Stimulated activated CD8-positive, alpha-beta memory T cell treated with anti-CD3 and anti-CD28 coated beads, Interleukin-4, amount 100 ng/mL, for 4 hours (primary cell): ENCODE results near the gene FAM124A.

ENCODE experiments used
- DNase-seq, 2 donors: peaks; one replicate each; pipeline ENCODE4 v3.0.0-alpha.2; 2020; ENCODE audit warnings: low read depth in 2 of 2, low spot score in 1 of 2

FAM124A gene

GRCh38 chr13:51241720-51242119, 19.5 kb downstream of the FAM124A start:
- no peak for DNase-seq

- no peak for DNase-seq
Observed at GRCh38 chr13:51243227-51243626, 21.0 kb downstream of the FAM124A start.

- DNase-seq: no peak
Observed at GRCh38 chr13:51243832-51244231, 21.6 kb downstream of the FAM124A start.

- no peak for DNase-seq
Observed at GRCh38 chr13:51244637-51245405, 22.6 kb downstream of the FAM124A start.

- no peak for DNase-seq
Observed at GRCh38 chr13:51245583-51245982, 23.4 kb downstream of the FAM124A start.

GRCh38 chr13:51246025-51246417, 23.8 kb downstream of the FAM124A start:
- DNase-seq: no peak

- no peak for DNase-seq
Observed at GRCh38 chr13:51246418-51247277, 24.4 kb downstream of the FAM124A start.

- DNase-seq: no peak
Observed at GRCh38 chr13:51249255-51249654, 27.1 kb downstream of the FAM124A start.

- DNase-seq: no peak
Observed at GRCh38 chr13:51249770-51250741, 27.9 kb downstream of the FAM124A start.

- no peak for DNase-seq
Observed at GRCh38 chr13:51251480-51251879, 29.3 kb downstream of the FAM124A start.

GRCh38 chr13:51252954-51253532, 30.8 kb downstream of the FAM124A start:
- DNase-seq: no peak

GRCh38 chr13:51255556-51255955, 33.4 kb downstream of the FAM124A start:
- no peak for DNase-seq

- no peak for DNase-seq
Observed at GRCh38 chr13:51257187-51257586, 35.0 kb downstream of the FAM124A start.

- no peak for DNase-seq
Observed at GRCh38 chr13:51258612-51259548, 36.7 kb downstream of the FAM124A start.

GRCh38 chr13:51260154-51260553, 38.0 kb downstream of the FAM124A start:
- no peak for DNase-seq

GRCh38 chr13:51261610-51262249, 39.5 kb downstream of the FAM124A start:
- no peak for DNase-seq

GRCh38 chr13:51262501-51263211, 40.5 kb downstream of the FAM124A start:
- DNase-seq: no peak

GRCh38 chr13:51266642-51267041, 44.4 kb downstream of the FAM124A start:
- DNase-seq: no peak

GRCh38 chr13:51267622-51268021, 45.4 kb downstream of the FAM124A start:
- DNase-seq: no peak
